Kidney (tissue), 14 donors: ENCODE data around the gene USH1C. TPM values are rescaled to one million over a fixed set of nuclear protein-coding genes. Genes with fewer than 3 reads are reported as not detected.

Source experiments
- DNase-seq, 5 donors: peaks; one replicate each; pipeline ENCODE4 v3.0.0-alpha.2; 2013 to 2020
- FAIRE-seq: peaks from 2 replicates; lab custom pipeline; 2012; peaks lifted over from hg19 to GRCh38; lab: Jason Lieb, UNC
- H3K27ac ChIP-seq, 2 donors: one replicate each; pipeline ENCODE4 v1.7.0; 2013; ENCODE audit warnings: low read depth in 2 of 2, low read length in 2 of 2, inconsistent platforms in 1 of 2
- H3K27me3 ChIP-seq: one replicate; pipeline ENCODE4 v1.7.1; 2013; ENCODE audit warnings: low read length, inconsistent platforms; ENCODE audit not compliant: control insufficient read depth, insufficient read depth
- H3K36me3 ChIP-seq, 3 donors: one replicate each; pipeline versions ENCODE4 v1.7.0 to v1.7.1; 2013; ENCODE audit warnings: low read length in 3 of 3, control low read depth in 1 of 3, inconsistent platforms in 1 of 3; ENCODE audit not compliant: insufficient read depth in 3 of 3, control insufficient read depth in 2 of 3
- H3K4me1 ChIP-seq, 3 donors: one replicate each; pipeline versions ENCODE4 v1.7.0 to v1.7.1; 2013; ENCODE audit warnings: low read length in 3 of 3, inconsistent platforms in 1 of 3, low read depth in 1 of 3; ENCODE audit not compliant: control insufficient read depth in 2 of 3, insufficient read depth in 2 of 3
- H3K4me3 ChIP-seq, 3 donors: one replicate each; pipeline versions ENCODE4 v1.7.0 to v1.8.1; 2013; ENCODE audit warnings: low read length in 3 of 3, control low read depth in 1 of 3, inconsistent platforms in 1 of 3
- H3K9ac ChIP-seq, 3 donors: one replicate each; pipeline versions ENCODE4 v1.7.0 to v1.7.1; 2013; ENCODE audit warnings: low read length in 3 of 3, control low read depth in 1 of 3, inconsistent platforms in 1 of 3
- H3K9me3 ChIP-seq, 3 donors: one replicate each; pipeline versions ENCODE4 v1.7.0 to v1.7.1; 2013; ENCODE audit warnings: low read length in 3 of 3, control low read depth in 1 of 3, inconsistent platforms in 1 of 3; ENCODE audit not compliant: control insufficient read depth in 2 of 3, insufficient read depth in 1 of 3
- CTCF ChIP-seq: IDR thresholded peaks from 3 replicates; pipeline ENCODE4 v1.5.1; 2012; ENCODE audit warnings: mild to moderate bottlenecking, moderate library complexity, borderline replicate concordance; ENCODE audit not compliant: insufficient read depth; ENCODE audit errors: extremely low read depth
- intact Hi-C: fragments of 100-400 bp; cut with DNase I; formaldehyde crosslinking; loops from one replicate; pipeline ENCODE4 v1.11.1; 2022
- polyA plus RNA-seq: library from polyadenylated mRNA; stranded (reverse); fragments of 350-450 nt; fragmentation: Illumina TruSeq; extraction: RNeasy Lipid Tissue Mini Kit (QIAGEN cat#74804); gene quantifications from one replicate; pipeline ENCODE4 v1.2.3, GENCODE V29; 2014; ENCODE audit warnings: low read depth, low replicate concordance; ENCODE audit not compliant: insufficient read depth
- total RNA-seq: library from RNA; stranded (reverse); fragmentation: NEBNext Ultra II Directional; extraction: Animal tissue kit (Norgen Biotek cat#: 25700); gene quantifications from one replicate; pipeline ENCODE4 v1.2.1, GENCODE V29; 2021
- donor health status: control.
- donor health status: control.
- donor health status: control.
- donor health status: control.
- donor health status: control.
- donor health status: DM: yes; HTN: yes; CAD: no.
- donor health status: Normal renal cell carcinoma (clear cell type).

Gene USH1C
- total and polyA plus RNA-seq, 2 donors from 2014 or later = 38.6 to 107 TPM

GRCh38 chr11:17471501-17471900 lies 72.7 kb downstream of the USH1C start:
- DNase-seq (no peak), FAIRE-seq (no peak)
- intact Hi-C loops = no loop called here
- no peaks in the 10 kb centered on the region for H3K9me3 ChIP-seq
- H3K27ac ChIP-seq = no peak overlapping the region
- no peak overlapping the region for H3K9ac ChIP-seq
- TF ChIP-seq CTCF = no peak
- no peaks in the 10 kb centered on the region for H3K36me3 ChIP-seq
- H3K4me1 ChIP-seq = peaks cover 0 to 3% (median 0%) of the 10 kb centered on the region in 3 donors
- peaks cover 15% of the 10 kb centered on the region for H3K27me3 ChIP-seq
- no peak overlapping the region for H3K4me3 ChIP-seq

- Histone ChIP-seq H3K9me3 (no peaks in the 10 kb centered on the region), H3K27me3 (peaks cover 13% of the 10 kb centered on the region), H3K4me3 (no peak overlapping the region), H3K36me3 (no peaks in the 10 kb centered on the region), H3K4me1 (no peaks in the 10 kb centered on the region), H3K27ac (no peak overlapping the region), H3K9ac (no peak overlapping the region)
- intact Hi-C loops = no loop called here
- TF ChIP-seq CTCF = no peak
- FAIRE-seq (no peak), DNase-seq (no peak)
Measured at GRCh38 chr11:17469998-17470397, 74.2 kb downstream of the USH1C start.

- no peak for FAIRE-seq
- Histone ChIP-seq H3K9me3 (no peaks in the 10 kb centered on the region), H3K36me3 (no peaks in the 10 kb centered on the region), H3K27me3 (peaks cover 3% of the 10 kb centered on the region), H3K9ac (no peak overlapping the region), H3K4me1 (no peaks in the 10 kb centered on the region), H3K4me3 (no peak overlapping the region), H3K27ac (no peak overlapping the region)
- TF ChIP-seq CTCF = no peak
- DNase-seq = no peak
- intact Hi-C loops = no loop called here
Measured at GRCh38 chr11:17468122-17468521, 76.1 kb downstream of the USH1C start.

GRCh38 chr11:17463546-17464174 lies 80.6 kb downstream of the USH1C start:
- Histone ChIP-seq H3K27ac (no peak overlapping the region), H3K4me3 (no peak overlapping the region)

More at GRCh38 chr11:17463546-17464174, 80.6 kb downstream of the USH1C start:
- FAIRE-seq (no peak), DNase-seq (no peak)
- Histone ChIP-seq H3K27me3 (no peaks in the 10 kb centered on the region), H3K36me3 (no peaks in the 10 kb centered on the region), H3K9me3 (no peaks in the 10 kb centered on the region), H3K9ac (no peak overlapping the region), H3K4me1 (no peaks in the 10 kb centered on the region)
- no peak for TF ChIP-seq CTCF
- intact Hi-C loops = no loop called here
